ENCODE results near the gene MRPS15. TPM values are rescaled to one million over a fixed set of nuclear protein-coding genes. Genes with fewer than 3 reads are reported as not detected.

MRPS15 gene
- total and polyA plus RNA-seq, 4 donors = 41.8 to 95.0 (median 59.8) TPM

- H3K27me3 ChIP-seq (ENCODE audit: control insufficient read depth in 4 of 4, insufficient read depth in 4 of 4, low read length in 3 of 4) = no peaks in the 10 kb centered on the region
- no peaks in the 10 kb centered on the region for H3K9me3 ChIP-seq (ENCODE audit: control insufficient read depth in 4 of 4, low read length in 3 of 4)
- H3K4me3 ChIP-seq (ENCODE audit: low read depth in 1 of 3, low read length in 3 of 3) = no peak overlapping the region
- H3K36me3 ChIP-seq (ENCODE audit: control insufficient read depth in 4 of 4, insufficient read depth in 3 of 4, low read depth in 1 of 4, low read length in 3 of 4) = peaks cover 0 to 7% (median 3%) of the 10 kb centered on the region in 4 donors
- no peak overlapping the region for H3K27ac ChIP-seq (ENCODE audit: low read depth in 1 of 2, low read length in 2 of 2)
- H3K4me1 ChIP-seq (ENCODE audit: control insufficient read depth in 4 of 4, insufficient read depth in 4 of 4, low read length in 3 of 4) = peaks cover 2 to 10% (median 5%) of the 10 kb centered on the region in 4 donors
- no peak for DNase-seq (ENCODE audit: low spot score)
- WGBS = 93% methylated on average over 12 of the region's 12 CpGs
- TF ChIP-seq JUND (IDR thresholded peaks at IDR 0.05) (no peak), HNF4G (IDR thresholded peaks at IDR 0.05) (no peak), TAF1 (conservative IDR thresholded peaks at IDR 0.05) (no peak), RAD21 (IDR thresholded peaks at IDR 0.05) (no peak), RXRA (IDR thresholded peaks at IDR 0.05) (no peak), HNF4A (conservative IDR thresholded peaks at IDR 0.05) (no peak), FOXA2 (IDR thresholded peaks at IDR 0.05) (no peak), CTCF (IDR thresholded peaks at IDR 0.05; ENCODE audit: low read depth, low read length, missing input control) (no peak), REST (IDR thresholded peaks at IDR 0.05) (no peak), GABPA (IDR thresholded peaks at IDR 0.05 in 1 of 2, conservative IDR thresholded peaks at IDR 0.05 in 1 of 2) (no peak), ATF3 (IDR thresholded peaks at IDR 0.05) (no peak), ZBTB33 (IDR thresholded peaks at IDR 0.05) (no peak), YY1 (IDR thresholded peaks at IDR 0.05) (no peak), MAX (IDR thresholded peaks at IDR 0.05) (no peak), NR2F2 (IDR thresholded peaks at IDR 0.05) (no peak), FOXA1 (IDR thresholded peaks at IDR 0.05) (no peak), SP1 (IDR thresholded peaks at IDR 0.05) (no peak), EGR1 (IDR thresholded peaks at IDR 0.05; ENCODE audit: low read depth in 2 of 2) (no peak)
- H3K9ac ChIP-seq (ENCODE audit: low read depth in 1 of 2, low read length in 2 of 2) = no peak overlapping the region
Measured at GRCh38 chr1:36466370-36467026, 2.3 kb upstream of the MRPS15 start.
